Activated T-cell treated with anti-CD3 and anti-CD28 coated beads, Interleukin-2, amount 50 U/mL, for 72 hours (primary cell): ENCODE data around the gene BAIAP3. TPM values are rescaled to one million over a fixed set of nuclear protein-coding genes. Genes with fewer than 3 reads are reported as not detected.

Experiments
- ATAC-seq, 2 donors: fragments of 150-1000 bp; cut with Tn5 transposase; replicated peaks in 1 of 2; 2 replicates each; pipeline ENCODE4 v1.10.0; 2021; ENCODE audit warnings: moderate library complexity in 2 of 2, mild to moderate bottlenecking in 1 of 2
- DNase-seq, 2 donors: peaks; one replicate each; pipeline ENCODE4 v3.0.0; 2021 to 2022; ENCODE audit warnings: mixed read lengths in 1 of 2
- H3K27ac Mint-ChIP-seq: one replicate; pipeline ENCODE4 v1.8.0; 2022; ENCODE audit warnings: mild to moderate bottlenecking, moderate library complexity, mixed read lengths
- H3K27me3 Mint-ChIP-seq: one replicate; pipeline ENCODE4 v1.8.0; 2022; ENCODE audit warnings: low read depth, mixed read lengths
- H3K36me3 Mint-ChIP-seq, 2 donors: one replicate each; pipeline ENCODE4 v1.8.0; 2022; ENCODE audit warnings: mixed read lengths in 2 of 2, mild to moderate bottlenecking in 1 of 2; ENCODE audit not compliant: insufficient read depth in 2 of 2
- H3K4me1 Mint-ChIP-seq: one replicate; pipeline ENCODE4 v1.8.0; 2022; ENCODE audit warnings: low read depth, mixed read lengths
- H3K4me3 Mint-ChIP-seq, 2 donors: one replicate each; pipeline ENCODE4 v1.8.0; 2022; ENCODE audit warnings: mild to moderate bottlenecking in 2 of 2, mixed read lengths in 2 of 2, moderate library complexity in 2 of 2
- H3K9me3 Mint-ChIP-seq, 2 donors: one replicate each; pipeline ENCODE4 v1.8.0; 2022; ENCODE audit warnings: mixed read lengths in 2 of 2
- total RNA-seq, 2 donors: library from RNA; stranded (reverse); gene quantifications; one replicate each; pipeline ENCODE4 v1.2.3, GENCODE V29; 2022

Gene BAIAP3
- total RNA-seq, 2 donors from 2014 or later: 0.26 to 1.1 TPM

GRCh38 chr16:1306334-1306733 is 27.1 kb upstream of the BAIAP3 start:
- Mint-ChIP-seq H3K4me1 (peaks cover 43% of the 10 kb centered on the region), H3K4me3 (peak overlapping the region in 1 of 2 donors; percentile 49)

GRCh38 chr16:1308036-1308976 is 25.1 kb upstream of the BAIAP3 start:
- H3K27ac Mint-ChIP-seq: peak overlapping the region; percentile 99
- H3K27me3 Mint-ChIP-seq: no peaks in the 10 kb centered on the region
- no peak for DNase-seq
- H3K4me1 Mint-ChIP-seq: peaks cover 56% of the 10 kb centered on the region
- peak; percentile 39 to 45 for ATAC-seq
- no peaks in the 10 kb centered on the region for H3K9me3 Mint-ChIP-seq
- H3K36me3 Mint-ChIP-seq: peaks cover 14 to 16% of the 10 kb centered on the region in 2 donors
- peak overlapping the region; percentile 86 to 90 for H3K4me3 Mint-ChIP-seq

More at GRCh38 chr16:1306334-1306733, 27.1 kb upstream of the BAIAP3 start:
- Mint-ChIP-seq H3K36me3 (peaks cover 14 to 16% of the 10 kb centered on the region in 2 donors), H3K27ac (peak overlapping the region; percentile 75), H3K9me3 (no peaks in the 10 kb centered on the region), H3K27me3 (no peaks in the 10 kb centered on the region)
- no peak for ATAC-seq
- no peak for DNase-seq

GRCh38 chr16:1308977-1309885 is 24.2 kb upstream of the BAIAP3 start, which contains the start of gene UBE2I:
Gene UBE2I, plus strand, starts transcription at chr16:1309636. Its CDS starts 4,395 bp downstream, at chr16:1314031.
- ATAC-seq (peak; percentile 75 to 79), DNase-seq (peak; percentile 97)
- no peaks in the 10 kb centered on the region for H3K9me3 Mint-ChIP-seq
- H3K27me3 Mint-ChIP-seq: no peaks in the 10 kb centered on the region
- H3K4me1 Mint-ChIP-seq: peaks cover 47% of the 10 kb centered on the region
- peak within 1 kb of the TSS; percentile 94 to 96 for H3K4me3 Mint-ChIP-seq
- peaks cover 14 to 16% of the 10 kb centered on the region in 2 donors for H3K36me3 Mint-ChIP-seq
- peak within 1 kb of the TSS; percentile 99 for H3K27ac Mint-ChIP-seq

GRCh38 chr16:1309888-1310831 is 23.3 kb upstream of the BAIAP3 start:
- Mint-ChIP-seq H3K36me3 (peaks cover 14 to 16% of the 10 kb centered on the region in 2 donors), H3K9me3 (no peaks in the 10 kb centered on the region), H3K4me3 (peak overlapping the region; percentile 94 to 96), H3K27ac (peak overlapping the region; percentile 95), H3K4me1 (peaks cover 37% of the 10 kb centered on the region), H3K27me3 (no peaks in the 10 kb centered on the region)
- ATAC-seq (peak; percentile 19 to 32), DNase-seq (peak; percentile 67 to 75)

- ATAC-seq (no peak), DNase-seq (peak; percentile 43 to 53)
- H3K4me1 Mint-ChIP-seq: peaks cover 34% of the 10 kb centered on the region
- no peaks in the 10 kb centered on the region for H3K9me3 Mint-ChIP-seq
- H3K27me3 Mint-ChIP-seq: no peaks in the 10 kb centered on the region
- peaks cover 14 to 16% of the 10 kb centered on the region in 2 donors for H3K36me3 Mint-ChIP-seq
- H3K27ac Mint-ChIP-seq: peak overlapping the region; percentile 95
- H3K4me3 Mint-ChIP-seq: peak overlapping the region; percentile 94 to 96
These were observed 22.6 kb upstream of the BAIAP3 start for GRCh38 chr16:1310832-1311200.

- peak overlapping the region; percentile 95 for H3K27ac Mint-ChIP-seq
These were observed 22.2 kb upstream of the BAIAP3 start for GRCh38 chr16:1311212-1311737.

GRCh38 chr16:1311738-1312466 is 21.5 kb upstream of the BAIAP3 start:
- no peak overlapping the region for H3K27ac Mint-ChIP-seq
- DNase-seq: no peak
- H3K36me3 Mint-ChIP-seq: peaks cover 12 to 23% of the 10 kb centered on the region in 2 donors
- no peak for ATAC-seq
- H3K9me3 Mint-ChIP-seq: no peaks in the 10 kb centered on the region
- H3K4me1 Mint-ChIP-seq: peaks cover 27% of the 10 kb centered on the region
- no peaks in the 10 kb centered on the region for H3K27me3 Mint-ChIP-seq
- peak overlapping the region; percentile 94 to 96 for H3K4me3 Mint-ChIP-seq

More at GRCh38 chr16:1311212-1311737, 22.2 kb upstream of the BAIAP3 start:
- Mint-ChIP-seq H3K4me1 (peaks cover 31% of the 10 kb centered on the region), H3K4me3 (peak overlapping the region; percentile 94 to 96), H3K27me3 (no peaks in the 10 kb centered on the region), H3K36me3 (peaks cover 13 to 17% of the 10 kb centered on the region in 2 donors), H3K9me3 (no peaks in the 10 kb centered on the region)
- no peak for DNase-seq
- no peak for ATAC-seq

GRCh38 chr16:1312467-1312816 is 21.0 kb upstream of the BAIAP3 start:
- Mint-ChIP-seq H3K4me1 (peaks cover 27% of the 10 kb centered on the region), H3K27me3 (no peaks in the 10 kb centered on the region), H3K9me3 (no peaks in the 10 kb centered on the region), H3K36me3 (peaks cover 12 to 26% of the 10 kb centered on the region in 2 donors), H3K27ac (peak overlapping the region; percentile 38), H3K4me3 (peak overlapping the region; percentile 36 to 45)
- no peak for DNase-seq
- ATAC-seq: no peak

GRCh38 chr16:1312903-1313302 is 20.5 kb upstream of the BAIAP3 start:
- H3K4me1 Mint-ChIP-seq: peaks cover 27% of the 10 kb centered on the region
- peak overlapping the region; percentile 24 to 32 for H3K4me3 Mint-ChIP-seq
- ATAC-seq (no peak), DNase-seq (no peak)
- H3K9me3 Mint-ChIP-seq: no peaks in the 10 kb centered on the region
- peaks cover 11 to 27% of the 10 kb centered on the region in 2 donors for H3K36me3 Mint-ChIP-seq
- no peaks in the 10 kb centered on the region for H3K27me3 Mint-ChIP-seq
- H3K27ac Mint-ChIP-seq: peak overlapping the region; percentile 20

GRCh38 chr16:1313721-1314369 is 19.6 kb upstream of the BAIAP3 start:
- Mint-ChIP-seq H3K27ac (no peak overlapping the region), H3K9me3 (no peaks in the 10 kb centered on the region), H3K27me3 (no peaks in the 10 kb centered on the region), H3K4me1 (peaks cover 27% of the 10 kb centered on the region), H3K4me3 (no peak overlapping the region), H3K36me3 (peaks cover 10 to 30% of the 10 kb centered on the region in 2 donors)
- DNase-seq (no peak), ATAC-seq (no peak)
